DOHH2 (cell line): ENCODE results near the gene MGMT.

Source experiments
- H3F3A ChIP-seq: fragments of 200-600 bp; sonication (generic), shearing (Covaris generic); 2 replicates; pipeline ENCODE4 v1.6.0; 2016; ENCODE audit warnings: antibody characterized with exemption, mild to moderate bottlenecking; ENCODE audit not compliant: control insufficient read depth, insufficient read depth
- H3K27ac ChIP-seq: fragments of 200-600 bp; sonication (generic); 2 replicates; pipeline ENCODE4 v1.5.1; 2014; ENCODE audit warnings: low read depth, mild to moderate bottlenecking, low read length, moderate library complexity
- H3K27me3 ChIP-seq: fragments of 200-600 bp; sonication (generic); 2 replicates; pipeline ENCODE4 v1.6.1; 2014; ENCODE audit warnings: mild to moderate bottlenecking, low read length, mixed read lengths; ENCODE audit not compliant: control insufficient read depth
- H3K36me3 ChIP-seq: fragments of 200-600 bp; sonication (generic); 2 replicates; pipeline ENCODE4 v1.6.1; 2014; ENCODE audit warnings: mild to moderate bottlenecking, low read length, moderate library complexity, mixed read lengths; ENCODE audit not compliant: control insufficient read depth
- H3K4me1 ChIP-seq: fragments of 200-600 bp; sonication (generic); 2 replicates; pipeline ENCODE4 v1.6.1; 2014; ENCODE audit warnings: mild to moderate bottlenecking, low read length, mixed read lengths; ENCODE audit not compliant: control insufficient read depth
- H3K4me2 ChIP-seq: fragments of 200-600 bp; sonication (generic); 2 replicates; pipeline ENCODE4 v1.6.0; 2014; ENCODE audit warnings: mild to moderate bottlenecking, low read length, moderate library complexity
- H3K4me3 ChIP-seq: fragments of 200-600 bp; sonication (generic); 2 replicates; pipeline ENCODE4 v1.5.1; 2014; ENCODE audit warnings: mild to moderate bottlenecking, low read length, mixed read lengths
- H3K79me2 ChIP-seq: fragments of 200-600 bp; sonication (generic); 2 replicates; pipeline ENCODE4 v1.6.1; 2014; ENCODE audit warnings: mild to moderate bottlenecking, low read length, mixed read lengths; ENCODE audit not compliant: control insufficient read depth
- H3K9me2 ChIP-seq: fragments of 200-600 bp; sonication (generic); replicated peaks from 2 replicates; pipeline ENCODE4 v1.6.1; 2014; ENCODE audit warnings: mild to moderate bottlenecking, low read length, mixed read lengths; ENCODE audit not compliant: control insufficient read depth
- H3K9me3 ChIP-seq: fragments of 200-600 bp; sonication (generic); 2 replicates; pipeline ENCODE4 v1.6.1; 2014; ENCODE audit warnings: antibody characterized with exemption, low read length, mixed read lengths; ENCODE audit not compliant: control insufficient read depth, insufficient read depth
- H4K20me1 ChIP-seq: fragments of 200-600 bp; sonication (generic); 2 replicates; pipeline ENCODE4 v1.6.0; 2014; ENCODE audit warnings: low read depth, mild to moderate bottlenecking, antibody characterized with exemption, low read length, moderate library complexity; ENCODE audit not compliant: control insufficient read depth, insufficient read depth
- EZH2phosphoT487 ChIP-seq: fragments of 200-600 bp; sonication (generic); IDR thresholded peaks from 2 replicates; pipeline ENCODE4 v1.6.1; 2017; ENCODE audit warnings: borderline replicate concordance, mild to moderate bottlenecking, antibody characterized with exemption, low read length, moderate library complexity, mixed read lengths
- TF ChIP-seq, protein P1 (sequence below): fragments of 200-600 bp; sonication (generic); IDR thresholded peaks from one replicate; pipeline ENCODE4 v1.5.1; 2014; ENCODE audit warnings: antibody characterized with exemption, mild to moderate bottlenecking, low read depth, low read length; ENCODE audit not compliant: poor library complexity, severe bottlenecking

MGMT gene

DNA sequence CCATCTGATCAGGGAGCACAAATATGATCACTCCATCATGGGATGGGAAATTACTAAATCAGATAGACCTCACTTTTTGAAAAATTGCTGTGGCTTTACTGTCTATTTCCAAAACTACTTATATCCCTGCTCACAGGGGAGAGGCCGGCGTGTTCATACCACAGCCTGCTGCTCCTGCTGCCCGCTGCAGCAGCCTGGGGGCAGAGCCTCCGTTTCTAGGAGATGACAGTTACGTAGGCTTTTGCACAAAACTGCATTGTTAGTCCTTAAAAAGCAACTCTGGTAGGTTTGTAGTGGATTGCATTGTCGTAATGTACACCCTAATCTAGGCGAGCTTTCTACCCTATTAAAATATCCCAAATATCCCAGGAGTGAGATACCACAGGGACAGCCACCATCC is 293.4 kb downstream of the MGMT start:
- Histone ChIP-seq H3K9me3 (no peaks in the 10 kb centered on the region), H3K79me2 (no peaks in the 10 kb centered on the region), H3K9me2 (no peaks in the 10 kb centered on the region), H3K36me3 (no peaks in the 10 kb centered on the region; the same call in 1 of the 2 replicates), H3K27me3 (no peaks in the 10 kb centered on the region), H3F3A (no peaks in the 10 kb centered on the region), H3K4me2 (no peak overlapping the region), H3K27ac (no peak overlapping the region), H3K4me1 (no peaks in the 10 kb centered on the region), H3K4me3 (no peak overlapping the region), H4K20me1 (no peaks in the 10 kb centered on the region)
- TF ChIP-seq EZH2phosphoT487 = no peak
- TF ChIP-seq, protein P1, sequence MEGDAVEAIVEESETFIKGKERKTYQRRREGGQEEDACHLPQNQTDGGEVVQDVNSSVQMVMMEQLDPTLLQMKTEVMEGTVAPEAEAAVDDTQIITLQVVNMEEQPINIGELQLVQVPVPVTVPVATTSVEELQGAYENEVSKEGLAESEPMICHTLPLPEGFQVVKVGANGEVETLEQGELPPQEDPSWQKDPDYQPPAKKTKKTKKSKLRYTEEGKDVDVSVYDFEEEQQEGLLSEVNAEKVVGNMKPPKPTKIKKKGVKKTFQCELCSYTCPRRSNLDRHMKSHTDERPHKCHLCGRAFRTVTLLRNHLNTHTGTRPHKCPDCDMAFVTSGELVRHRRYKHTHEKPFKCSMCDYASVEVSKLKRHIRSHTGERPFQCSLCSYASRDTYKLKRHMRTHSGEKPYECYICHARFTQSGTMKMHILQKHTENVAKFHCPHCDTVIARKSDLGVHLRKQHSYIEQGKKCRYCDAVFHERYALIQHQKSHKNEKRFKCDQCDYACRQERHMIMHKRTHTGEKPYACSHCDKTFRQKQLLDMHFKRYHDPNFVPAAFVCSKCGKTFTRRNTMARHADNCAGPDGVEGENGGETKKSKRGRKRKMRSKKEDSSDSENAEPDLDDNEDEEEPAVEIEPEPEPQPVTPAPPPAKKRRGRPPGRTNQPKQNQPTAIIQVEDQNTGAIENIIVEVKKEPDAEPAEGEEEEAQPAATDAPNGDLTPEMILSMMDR = no peak

DNA sequence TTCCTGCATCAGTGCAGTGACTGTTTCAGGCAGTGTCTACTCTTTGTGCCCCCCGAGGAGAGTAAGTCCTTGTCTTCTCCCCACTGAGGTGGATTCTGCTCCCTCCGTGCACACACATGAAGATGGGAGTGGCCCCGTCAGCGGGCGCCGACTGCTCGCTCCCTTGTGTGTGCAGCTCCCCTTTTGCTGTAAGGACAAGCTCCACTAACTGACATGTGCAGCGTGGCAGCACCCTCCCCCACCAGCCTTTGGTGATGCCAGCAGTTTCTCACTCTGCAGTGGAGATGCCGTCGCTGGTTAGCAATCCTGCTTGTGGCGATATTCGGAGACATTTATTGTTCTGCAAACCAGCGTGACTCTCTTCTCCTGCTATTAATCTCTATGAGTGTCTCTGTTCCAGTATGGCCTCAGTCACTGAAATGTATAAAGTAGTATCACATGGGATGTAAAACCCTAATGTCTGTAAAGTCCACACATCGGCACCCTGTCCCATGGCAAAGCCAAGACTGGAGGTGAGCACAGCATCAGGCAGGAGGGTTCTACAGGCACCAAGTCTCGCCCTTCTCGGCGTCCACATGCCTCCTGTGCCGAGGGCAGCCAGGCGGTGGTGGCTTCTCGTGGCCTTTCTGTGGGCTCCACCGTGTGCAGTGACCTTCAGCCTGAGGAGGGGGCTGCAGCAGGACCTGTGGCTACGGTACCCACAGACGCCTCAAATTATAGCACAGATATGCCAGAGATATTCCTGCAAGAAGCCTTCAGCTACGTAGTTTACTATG is 294.3 kb downstream of the MGMT start:
- H3K4me1 ChIP-seq = no peaks in the 10 kb centered on the region
- H3K36me3 ChIP-seq = no peaks in the 10 kb centered on the region; the same call in 1 of the 2 replicates
- TF ChIP-seq, protein P1 = no peak
- no peak for TF ChIP-seq EZH2phosphoT487

GRCh38 chr10:129761981-129762956 is 295.2 kb downstream of the MGMT start:
- H3K4me2 ChIP-seq = no peak overlapping the region
- no peak overlapping the region for H3K4me3 ChIP-seq
- no peaks in the 10 kb centered on the region for H3K9me3 ChIP-seq
- no peaks in the 10 kb centered on the region for H3K27me3 ChIP-seq
- H3K27ac ChIP-seq = no peak overlapping the region
- no peaks in the 10 kb centered on the region for H3K9me2 ChIP-seq
- TF ChIP-seq, protein P1 = no peak
- TF ChIP-seq EZH2phosphoT487 = no peak
- H4K20me1 ChIP-seq = no peaks in the 10 kb centered on the region
- H3K36me3 ChIP-seq = no peaks in the 10 kb centered on the region; the same call in 1 of the 2 replicates
- H3F3A ChIP-seq = no peaks in the 10 kb centered on the region
- H3K4me1 ChIP-seq = no peaks in the 10 kb centered on the region
- H3K79me2 ChIP-seq = no peaks in the 10 kb centered on the region

More for the DNA sequence above, 294.3 kb downstream of the MGMT start:
- Histone ChIP-seq H3K4me3 (no peak overlapping the region), H3K79me2 (no peaks in the 10 kb centered on the region), H3K9me3 (no peaks in the 10 kb centered on the region), H3K9me2 (no peaks in the 10 kb centered on the region), H3K27ac (no peak overlapping the region), H3F3A (no peaks in the 10 kb centered on the region), H4K20me1 (no peaks in the 10 kb centered on the region), H3K4me2 (no peak overlapping the region), H3K27me3 (no peaks in the 10 kb centered on the region)
